GM12872 (cell line): ENCODE results near the gene FLCN.

Experiments used
- TF ChIP-seq, protein P1 (sequence below): IDR thresholded peaks from 3 replicates; pipeline ENCODE4 v1.5.1; 2011; ENCODE audit warnings: low read depth, mild to moderate bottlenecking, low read length, moderate library complexity; ENCODE audit not compliant: insufficient read depth

Gene FLCN

DNA sequence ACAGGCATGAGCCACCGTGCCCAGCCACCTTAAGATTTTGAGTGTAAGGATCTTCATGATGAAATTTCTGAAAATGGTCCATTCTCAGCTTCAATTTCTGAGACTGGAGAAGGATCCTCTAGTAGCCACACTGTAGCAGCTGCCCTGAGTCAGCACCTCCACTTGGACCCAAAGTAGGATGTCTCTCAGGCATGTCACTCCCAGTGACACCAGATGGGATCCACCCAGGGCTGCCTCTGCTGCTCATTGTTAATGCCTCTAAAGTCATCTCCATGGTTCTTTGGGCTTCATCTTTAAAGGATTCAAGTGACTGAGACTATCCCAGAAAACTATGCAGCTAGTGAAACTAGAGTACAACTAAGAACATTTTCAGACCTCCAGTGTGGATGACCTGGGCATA, 38.7 kb downstream of the FLCN start:
- TF ChIP-seq, protein P1, sequence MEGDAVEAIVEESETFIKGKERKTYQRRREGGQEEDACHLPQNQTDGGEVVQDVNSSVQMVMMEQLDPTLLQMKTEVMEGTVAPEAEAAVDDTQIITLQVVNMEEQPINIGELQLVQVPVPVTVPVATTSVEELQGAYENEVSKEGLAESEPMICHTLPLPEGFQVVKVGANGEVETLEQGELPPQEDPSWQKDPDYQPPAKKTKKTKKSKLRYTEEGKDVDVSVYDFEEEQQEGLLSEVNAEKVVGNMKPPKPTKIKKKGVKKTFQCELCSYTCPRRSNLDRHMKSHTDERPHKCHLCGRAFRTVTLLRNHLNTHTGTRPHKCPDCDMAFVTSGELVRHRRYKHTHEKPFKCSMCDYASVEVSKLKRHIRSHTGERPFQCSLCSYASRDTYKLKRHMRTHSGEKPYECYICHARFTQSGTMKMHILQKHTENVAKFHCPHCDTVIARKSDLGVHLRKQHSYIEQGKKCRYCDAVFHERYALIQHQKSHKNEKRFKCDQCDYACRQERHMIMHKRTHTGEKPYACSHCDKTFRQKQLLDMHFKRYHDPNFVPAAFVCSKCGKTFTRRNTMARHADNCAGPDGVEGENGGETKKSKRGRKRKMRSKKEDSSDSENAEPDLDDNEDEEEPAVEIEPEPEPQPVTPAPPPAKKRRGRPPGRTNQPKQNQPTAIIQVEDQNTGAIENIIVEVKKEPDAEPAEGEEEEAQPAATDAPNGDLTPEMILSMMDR, result no peak

- TF ChIP-seq, protein P1, result no peak
These were observed 40.2 kb downstream of the FLCN start for GRCh38 chr17:17196776-17197175.

- TF ChIP-seq, protein P1, result no peak
These were observed 45.0 kb downstream of the FLCN start for GRCh38 chr17:17191961-17192381.

- TF ChIP-seq, protein P1, result no peak
These were observed 45.6 kb downstream of the FLCN start for GRCh38 chr17:17191346-17191792.

GRCh38 chr17:17190188-17190587, 46.8 kb downstream of the FLCN start:
- TF ChIP-seq, protein P1, result no peak

GRCh38 chr17:17189559-17189958, 47.4 kb downstream of the FLCN start:
- TF ChIP-seq, protein P1, result no peak

GRCh38 chr17:17188586-17188985, 48.4 kb downstream of the FLCN start:
- TF ChIP-seq, protein P1, result no peak
